HEK293 (cell line): Measurements from ENCODE around the gene MT1B.
A peak's percentile ranks its signal among the peaks of the same experiment; 100 is the strongest.

Source experiments
- CTCF ChIA-PET: fragments of 350-600 bp; formaldehyde crosslinking; extraction: SDS; loops from one replicate; lab custom pipeline; 2021; ENCODE audit warnings: antibody characterized with exemption; lab: Yijun Ruan, JAX
- POLR2A ChIA-PET: fragments of 300-600 bp; formaldehyde crosslinking; extraction: SDS; loops from one replicate; lab custom pipeline; 2020; ENCODE audit warnings: antibody characterized with exemption, inconsistent platforms; lab: Yijun Ruan, JAX
- H3K27ac ChIP-seq: fragments of 200-500 bp; sonication (Bioruptor generic); 2 replicates; pipeline ENCODE4 v1.5.1; 2014; ENCODE audit warnings: low read depth, low read length, control low read depth, inconsistent platforms; ENCODE audit errors: extremely low read depth
- H3K36me3 ChIP-seq, 2 experiments: fragments of 200-500 bp in 1 of 2; sonication (Bioruptor generic) in 1 of 2; 1 replicate in 1 of 2; 2 replicates in 1 of 2; pipeline ENCODE4 v1.5.1; 2014 to 2017; ENCODE audit warnings: inconsistent platforms in 2 of 2, low read length in 2 of 2; ENCODE audit not compliant: control insufficient read depth in 2 of 2, insufficient read depth in 1 of 2
- H3K4me1 ChIP-seq: fragments of 200-500 bp; sonication (Bioruptor generic); 2 replicates; pipeline ENCODE4 v1.5.1; 2014; ENCODE audit warnings: mild to moderate bottlenecking, low read length, inconsistent platforms; ENCODE audit not compliant: control insufficient read depth, insufficient read depth
- H3K4me3 ChIP-seq: 2 replicates; pipeline ENCODE4 v1.5.1; 2011; ENCODE audit warnings: low read depth, mild to moderate bottlenecking, control low read depth, low read length, moderate library complexity
- H3K9me3 ChIP-seq: fragments of 200-500 bp; sonication (Bioruptor generic); 2 replicates; pipeline ENCODE4 v1.5.1; 2014; ENCODE audit warnings: low read depth, low read length, inconsistent platforms; ENCODE audit not compliant: control insufficient read depth, insufficient read depth
- HOXC10 ChIP-seq: sonication (generic); formaldehyde crosslinking; IDR thresholded peaks from 2 replicates; pipeline ENCODE4 v1.8.1; 2023; ENCODE audit warnings: mild to moderate bottlenecking, missing genetic modification reagents
- KLF1 ChIP-seq: fragments of 450-650 bp; formaldehyde crosslinking; IDR thresholded peaks from 2 replicates; pipeline ENCODE4 v1.5.1; 2016; ENCODE audit warnings: missing biosample characterization, missing genetic modification characterization
- KLF16 ChIP-seq: fragments of 450-650 bp; formaldehyde crosslinking; IDR thresholded peaks from 2 replicates; pipeline ENCODE4 v1.5.1; 2017; ENCODE audit warnings: missing biosample characterization, missing genetic modification characterization
- PRDM1 ChIP-seq: fragments of 450-650 bp; formaldehyde crosslinking; IDR thresholded peaks from 2 replicates; pipeline ENCODE4; 2016; ENCODE audit warnings: missing biosample characterization, missing genetic modification characterization
- REPIN1 ChIP-seq: fragments of 450-650 bp; formaldehyde crosslinking; IDR thresholded peaks from 2 replicates; pipeline ENCODE4 v1.5.1; 2017; ENCODE audit warnings: missing biosample characterization, missing genetic modification characterization, low read depth
- SALL2 ChIP-seq: fragments of 450-650 bp; formaldehyde crosslinking; IDR thresholded peaks from 2 replicates; pipeline ENCODE4 v1.5.0; 2017; ENCODE audit warnings: missing biosample characterization, mild to moderate bottlenecking, missing genetic modification characterization, borderline replicate concordance
- SCRT1 ChIP-seq: fragments of 450-650 bp; formaldehyde crosslinking; IDR thresholded peaks from 2 replicates; pipeline ENCODE4 v1.5.1; 2016; ENCODE audit warnings: missing biosample characterization, missing genetic modification characterization, borderline replicate concordance
- TCF7L2 ChIP-seq: IDR thresholded peaks from 2 replicates; pipeline ENCODE4 v1.6.1; 2011; ENCODE audit warnings: low read depth, mild to moderate bottlenecking, inconsistent platforms, low read length, moderate library complexity, borderline replicate concordance
- ZBTB10 ChIP-seq: fragments of 450-650 bp; formaldehyde crosslinking; IDR thresholded peaks from 2 replicates; pipeline ENCODE4 v1.5.1; 2016; ENCODE audit warnings: missing biosample characterization, missing genetic modification characterization
- ZFP3 ChIP-seq: fragments of 450-650 bp; formaldehyde crosslinking; IDR thresholded peaks from 2 replicates; pipeline ENCODE4 v1.5.1; 2016; ENCODE audit warnings: low read depth, missing biosample characterization, missing genetic modification characterization
- ZNF114 ChIP-seq: fragments of 450-650 bp; formaldehyde crosslinking; IDR thresholded peaks from 2 replicates; pipeline ENCODE4 v1.5.0; 2017; ENCODE audit warnings: missing biosample characterization, missing genetic modification characterization
- ZNF175 ChIP-seq: fragments of 450-650 bp; formaldehyde crosslinking; IDR thresholded peaks from 2 replicates; pipeline ENCODE4 v1.5.1; 2016; ENCODE audit warnings: missing biosample characterization, missing genetic modification characterization
- ZNF2 ChIP-seq: fragments of 450-650 bp; formaldehyde crosslinking; IDR thresholded peaks from 2 replicates; pipeline ENCODE4 v1.5.1; 2016; ENCODE audit warnings: missing biosample characterization, missing genetic modification characterization
- ZNF214 ChIP-seq: fragments of 450-650 bp; formaldehyde crosslinking; IDR thresholded peaks from 2 replicates; pipeline ENCODE4 v1.5.1; 2017; ENCODE audit warnings: missing biosample characterization, mild to moderate bottlenecking, missing genetic modification characterization, borderline replicate concordance
- ZNF239 ChIP-seq: fragments of 450-650 bp; formaldehyde crosslinking; IDR thresholded peaks from 2 replicates; pipeline ENCODE4 v1.5.1; 2016; ENCODE audit warnings: missing biosample characterization, missing genetic modification characterization
- ZNF302 ChIP-seq: fragments of 450-650 bp; formaldehyde crosslinking; IDR thresholded peaks from 2 replicates; pipeline ENCODE4 v1.5.1; 2016; ENCODE audit warnings: missing biosample characterization, missing genetic modification characterization, low read depth
- ZNF398 ChIP-seq: fragments of 450-650 bp; formaldehyde crosslinking; IDR thresholded peaks from 2 replicates; pipeline ENCODE4 v1.5.1; 2017; ENCODE audit warnings: missing biosample characterization, missing genetic modification characterization
- ZNF473 ChIP-seq: fragments of 450-650 bp; formaldehyde crosslinking; IDR thresholded peaks from 2 replicates; pipeline ENCODE4 v1.5.1; 2017; ENCODE audit warnings: missing biosample characterization, missing genetic modification characterization
- ZNF514 ChIP-seq: fragments of 450-650 bp; formaldehyde crosslinking; IDR thresholded peaks from 2 replicates; pipeline ENCODE4 v1.5.1; 2016; ENCODE audit warnings: missing biosample characterization, missing genetic modification characterization
- ZNF521 ChIP-seq: fragments of 450-650 bp; formaldehyde crosslinking; IDR thresholded peaks from 2 replicates; pipeline ENCODE4 v1.5.1; 2017; ENCODE audit warnings: missing biosample characterization, mild to moderate bottlenecking, missing genetic modification characterization
- ZNF544 ChIP-seq: fragments of 450-650 bp; formaldehyde crosslinking; IDR thresholded peaks from 2 replicates; pipeline ENCODE4 v1.5.0; 2017; ENCODE audit warnings: missing biosample characterization, missing genetic modification characterization
- ZNF585B ChIP-seq: fragments of 450-650 bp; formaldehyde crosslinking; IDR thresholded peaks from 2 replicates; pipeline ENCODE4 v1.5.1; 2016; ENCODE audit warnings: missing biosample characterization, missing genetic modification characterization
- ZNF600 ChIP-seq: fragments of 450-650 bp; formaldehyde crosslinking; IDR thresholded peaks from 2 replicates; pipeline ENCODE4 v1.5.1; 2016; ENCODE audit warnings: missing biosample characterization, missing genetic modification characterization
- ZNF621 ChIP-seq: fragments of 450-650 bp; formaldehyde crosslinking; IDR thresholded peaks from 2 replicates; pipeline ENCODE4 v1.5.1; 2017; ENCODE audit warnings: missing biosample characterization, missing genetic modification characterization
- TF ChIP-seq, protein P1 (sequence below): fragments of 450-650 bp; formaldehyde crosslinking; IDR thresholded peaks from 2 replicates; pipeline ENCODE4 v1.5.1; 2016; ENCODE audit warnings: missing biosample characterization, missing genetic modification characterization
- TF ChIP-seq, protein P2 (sequence below): fragments of 450-650 bp; formaldehyde crosslinking; IDR thresholded peaks from 2 replicates; pipeline ENCODE4 v1.5.1; 2016; ENCODE audit warnings: missing biosample characterization, missing genetic modification characterization, borderline replicate concordance
- TF ChIP-seq, protein P3 (sequence below): fragments of 450-650 bp; IDR thresholded peaks from 2 replicates; pipeline ENCODE4 v1.5.1; 2018; ENCODE audit warnings: missing biosample characterization, missing genetic modification characterization

The MT1B gene

DNA sequence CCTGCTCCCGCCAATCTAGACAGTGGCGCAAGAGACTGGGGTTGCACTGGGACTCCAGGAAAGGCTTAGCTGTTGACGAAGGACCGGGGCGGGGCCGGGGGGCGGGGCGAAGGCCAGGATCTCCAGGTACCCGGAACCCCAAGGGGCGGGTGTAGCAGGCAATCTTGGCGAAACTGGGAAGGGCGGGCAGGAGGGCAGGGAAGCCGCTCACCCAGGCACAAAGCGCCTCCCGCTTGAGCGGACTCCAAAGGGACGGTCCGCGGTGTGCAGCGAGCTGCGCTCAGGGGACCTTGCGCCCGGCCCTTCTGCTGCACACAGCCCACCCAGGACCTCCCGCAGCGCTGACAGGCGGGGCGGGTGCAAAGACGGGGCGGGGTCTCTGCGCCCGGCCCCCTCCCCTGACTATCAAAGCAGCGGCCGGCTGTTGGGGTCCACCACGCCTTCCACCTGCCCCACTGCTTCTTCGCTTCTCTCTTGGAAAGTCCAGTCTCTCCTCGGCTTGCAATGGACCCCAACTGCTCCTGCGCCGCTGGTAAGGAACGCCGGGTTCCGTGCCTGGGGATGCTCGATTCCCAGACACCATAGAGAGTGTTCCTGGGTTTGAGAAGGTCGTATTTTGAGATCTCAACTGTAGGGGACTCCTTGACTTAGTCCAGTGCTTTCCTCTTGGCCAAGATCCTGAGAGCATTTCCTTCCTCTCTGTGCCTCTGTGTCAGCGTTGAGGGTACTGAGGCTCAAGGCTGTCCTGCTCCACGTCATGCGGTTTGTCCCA lies 6.1 kb downstream of the MT1B start, which contains the start of gene MT1F:
Gene MT1F, plus strand, starts transcription at position 405 of the 772 bp plus-strand sequence. Its CDS starts 100 bp downstream, at position 505.
- CTCF ChIA-PET = no interaction called here
- Histone ChIP-seq H3K4me1 (no peaks in the 10 kb centered on the region; the same call in 1 of the 2 replicates), H3K36me3 (no peaks in the 10 kb centered on the region), H3K27ac (peak within 1 kb of the TSS; percentile 46; the same call in 1 of the 2 replicates), H3K4me3 (peak within 1 kb of the TSS; percentile 43), H3K9me3 (no peaks in the 10 kb centered on the region)
- POLR2A ChIA-PET = interaction anchor here (0.6 to 1.2 kb wide), 5 partner anchors 11 to 107 kb away, joined by 3 to 7 read pairs (median 5); partner anchors contain the start of genes MT1X and MT2A
- TF ChIP-seq ZNF585B (tag by site-specific recombination) (no peak), PRDM1 (no peak), ZNF514 (tag by site-specific recombination) (no peak), ZNF600 (tag by site-specific recombination) (peak; percentile 77), ZNF214 (tag by site-specific recombination) (no peak), SCRT1 (no peak), KLF1 (tag by site-specific recombination) (peak; percentile 69), SALL2 (tag by site-specific recombination) (no peak), ZNF621 (no peak), ZNF2 (no peak), ZNF473 (tag by site-specific recombination) (no peak), KLF16 (tag by site-specific recombination) (peak; percentile 57), ZNF521 (tag by site-specific recombination) (no peak), ZBTB10 (tag by site-specific recombination) (no peak), HOXC10 (no peak), ZNF175 (tag by site-specific recombination) (no peak), ZNF398 (no peak; the same call in 1 of the 2 replicates), ZFP3 (no peak), ZNF114 (no peak), REPIN1 (tag by site-specific recombination) (no peak), ZNF544 (tag by site-specific recombination) (no peak), ZNF239 (no peak), ZNF302 (tag by site-specific recombination) (no peak), TCF7L2 (no peak)
- TF ChIP-seq, protein P1, sequence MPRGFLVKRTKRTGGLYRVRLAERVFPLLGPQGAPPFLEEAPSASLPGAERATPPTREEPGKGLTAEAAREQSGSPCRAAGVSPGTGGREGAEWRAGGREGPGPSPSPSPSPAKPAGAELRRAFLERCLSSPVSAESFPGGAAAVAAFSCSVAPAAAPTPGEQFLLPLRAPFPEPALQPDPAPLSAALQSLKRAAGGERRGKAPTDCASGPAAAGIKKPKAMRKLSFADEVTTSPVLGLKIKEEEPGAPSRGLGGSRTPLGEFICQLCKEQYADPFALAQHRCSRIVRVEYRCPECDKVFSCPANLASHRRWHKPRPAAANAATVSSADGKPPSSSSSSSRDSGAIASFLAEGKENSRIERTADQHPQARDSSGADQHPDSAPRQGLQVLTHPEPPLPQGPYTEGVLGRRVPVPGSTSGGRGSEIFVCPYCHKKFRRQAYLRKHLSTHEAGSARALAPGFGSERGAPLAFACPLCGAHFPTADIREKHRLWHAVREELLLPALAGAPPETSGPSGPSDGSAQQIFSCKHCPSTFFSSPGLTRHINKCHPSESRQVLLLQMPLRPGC = no peak
- TF ChIP-seq, protein P2, sequence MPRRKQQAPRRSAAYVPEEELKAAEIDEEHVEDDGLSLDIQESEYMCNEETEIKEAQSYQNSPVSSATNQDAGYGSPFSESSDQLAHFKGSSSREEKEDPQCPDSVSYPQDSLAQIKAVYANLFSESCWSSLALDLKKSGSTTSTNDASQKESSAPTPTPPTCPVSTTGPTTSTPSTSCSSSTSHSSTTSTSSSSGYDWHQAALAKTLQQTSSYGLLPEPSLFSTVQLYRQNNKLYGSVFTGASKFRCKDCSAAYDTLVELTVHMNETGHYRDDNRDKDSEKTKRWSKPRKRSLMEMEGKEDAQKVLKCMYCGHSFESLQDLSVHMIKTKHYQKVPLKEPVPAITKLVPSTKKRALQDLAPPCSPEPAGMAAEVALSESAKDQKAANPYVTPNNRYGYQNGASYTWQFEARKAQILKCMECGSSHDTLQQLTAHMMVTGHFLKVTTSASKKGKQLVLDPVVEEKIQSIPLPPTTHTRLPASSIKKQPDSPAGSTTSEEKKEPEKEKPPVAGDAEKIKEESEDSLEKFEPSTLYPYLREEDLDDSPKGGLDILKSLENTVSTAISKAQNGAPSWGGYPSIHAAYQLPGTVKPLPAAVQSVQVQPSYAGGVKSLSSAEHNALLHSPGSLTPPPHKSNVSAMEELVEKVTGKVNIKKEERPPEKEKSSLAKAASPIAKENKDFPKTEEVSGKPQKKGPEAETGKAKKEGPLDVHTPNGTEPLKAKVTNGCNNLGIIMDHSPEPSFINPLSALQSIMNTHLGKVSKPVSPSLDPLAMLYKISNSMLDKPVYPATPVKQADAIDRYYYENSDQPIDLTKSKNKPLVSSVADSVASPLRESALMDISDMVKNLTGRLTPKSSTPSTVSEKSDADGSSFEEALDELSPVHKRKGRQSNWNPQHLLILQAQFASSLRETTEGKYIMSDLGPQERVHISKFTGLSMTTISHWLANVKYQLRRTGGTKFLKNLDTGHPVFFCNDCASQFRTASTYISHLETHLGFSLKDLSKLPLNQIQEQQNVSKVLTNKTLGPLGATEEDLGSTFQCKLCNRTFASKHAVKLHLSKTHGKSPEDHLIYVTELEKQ (tag by site-specific recombination) = no peak
- TF ChIP-seq, protein P3, sequence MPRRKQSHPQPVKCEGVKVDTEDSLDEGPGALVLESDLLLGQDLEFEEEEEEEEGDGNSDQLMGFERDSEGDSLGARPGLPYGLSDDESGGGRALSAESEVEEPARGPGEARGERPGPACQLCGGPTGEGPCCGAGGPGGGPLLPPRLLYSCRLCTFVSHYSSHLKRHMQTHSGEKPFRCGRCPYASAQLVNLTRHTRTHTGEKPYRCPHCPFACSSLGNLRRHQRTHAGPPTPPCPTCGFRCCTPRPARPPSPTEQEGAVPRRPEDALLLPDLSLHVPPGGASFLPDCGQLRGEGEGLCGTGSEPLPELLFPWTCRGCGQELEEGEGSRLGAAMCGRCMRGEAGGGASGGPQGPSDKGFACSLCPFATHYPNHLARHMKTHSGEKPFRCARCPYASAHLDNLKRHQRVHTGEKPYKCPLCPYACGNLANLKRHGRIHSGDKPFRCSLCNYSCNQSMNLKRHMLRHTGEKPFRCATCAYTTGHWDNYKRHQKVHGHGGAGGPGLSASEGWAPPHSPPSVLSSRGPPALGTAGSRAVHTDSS (tag by site-specific recombination) = no peak
